Activated T-cell treated with anti-CD3 and anti-CD28 coated beads for 24 hours (primary cell): Measurements from ENCODE around the gene ZNF28.
"Not testable (repeated sequence)": the region's sequence is repeated elsewhere in the genome, so short reads cannot be mapped to it uniquely, and the experiment has no call there.

ENCODE experiments used
- DNase-seq: peaks from one replicate; pipeline ENCODE4 v3.0.0-alpha.2; 2020; ENCODE audit warnings: low read depth

The ZNF28 gene

DNA sequence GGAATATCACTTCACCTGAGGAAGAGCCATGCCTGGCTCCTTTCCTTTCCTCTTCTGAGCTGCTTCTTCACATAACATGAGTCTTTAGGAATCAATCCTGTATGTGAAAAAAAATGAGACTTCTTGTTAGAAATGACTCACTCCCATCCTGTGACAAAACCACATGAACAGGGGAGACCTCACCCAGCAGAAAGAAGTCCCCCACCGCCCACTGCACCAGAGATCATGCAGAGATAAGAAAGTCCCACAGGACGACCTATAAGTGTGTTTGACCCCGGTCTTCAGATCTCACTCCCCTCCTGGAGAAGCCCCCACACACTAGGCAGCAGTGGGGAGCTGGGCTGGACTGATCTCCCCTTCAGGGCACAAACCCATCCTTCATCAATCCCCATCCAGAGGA is 42.6 kb downstream of the ZNF28 start:
- peak; percentile 11 for DNase-seq

DNA sequence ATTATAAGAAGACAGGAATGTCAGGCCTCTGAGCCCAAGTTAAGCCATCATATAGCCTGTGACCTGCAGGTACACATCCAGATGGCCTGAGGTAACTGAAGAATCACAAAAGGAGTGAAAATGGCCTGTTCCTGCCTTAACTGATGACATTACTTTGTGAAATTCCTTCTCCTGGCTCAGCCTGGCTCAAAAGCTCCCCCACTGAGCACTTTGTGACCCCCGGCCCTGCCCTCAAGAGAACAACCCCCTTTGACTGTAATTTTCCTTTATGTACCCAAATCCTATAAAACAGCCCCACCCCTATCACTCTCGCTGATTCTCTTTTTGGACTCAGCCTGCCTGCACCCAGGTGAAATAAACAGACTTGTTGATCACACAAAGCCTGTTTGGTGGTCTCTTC is 65.0 kb downstream of the ZNF28 start:
- not testable (repeated sequence) for DNase-seq

- no peak for DNase-seq
Measured at GRCh38 chr19:52749780-52750179, 71.7 kb downstream of the ZNF28 start.

GRCh38 chr19:52748336-52748950 is 73.0 kb downstream of the ZNF28 start:
- DNase-seq, result no peak
